Stimulated activated memory B cell treated with anti-CD40 and anti-IgM and Interleukin-4, amounts not matched to agents 10 μg/mL and 1 μg/mL and 100 μg/mL, for 72 hours (primary cell): Measurements from ENCODE around the gene LIN37.

Experiments
- ATAC-seq: fragments of 150-1000 bp; cut with Tn5 transposase; 2 replicates; pipeline ENCODE4 v1.10.0; 2021
- H3K27ac Mint-ChIP-seq: one replicate; pipeline ENCODE4 v1.8.0; 2022; ENCODE audit warnings: mild to moderate bottlenecking, mixed read lengths
- H3K27me3 Mint-ChIP-seq: one replicate; pipeline ENCODE4 v1.8.0; 2022; ENCODE audit warnings: mixed read lengths
- H3K36me3 Mint-ChIP-seq: one replicate; pipeline ENCODE4 v1.8.0; 2022; ENCODE audit warnings: mixed read lengths
- H3K4me1 Mint-ChIP-seq: one replicate; pipeline ENCODE4 v1.8.0; 2022; ENCODE audit warnings: mixed read lengths
- H3K4me3 Mint-ChIP-seq: one replicate; pipeline ENCODE4 v1.8.0; 2022; ENCODE audit warnings: mild to moderate bottlenecking, moderate library complexity, mixed read lengths
- H3K9me3 Mint-ChIP-seq: one replicate; pipeline ENCODE4 v1.8.0; 2022; ENCODE audit warnings: mixed read lengths

The LIN37 gene

DNA sequence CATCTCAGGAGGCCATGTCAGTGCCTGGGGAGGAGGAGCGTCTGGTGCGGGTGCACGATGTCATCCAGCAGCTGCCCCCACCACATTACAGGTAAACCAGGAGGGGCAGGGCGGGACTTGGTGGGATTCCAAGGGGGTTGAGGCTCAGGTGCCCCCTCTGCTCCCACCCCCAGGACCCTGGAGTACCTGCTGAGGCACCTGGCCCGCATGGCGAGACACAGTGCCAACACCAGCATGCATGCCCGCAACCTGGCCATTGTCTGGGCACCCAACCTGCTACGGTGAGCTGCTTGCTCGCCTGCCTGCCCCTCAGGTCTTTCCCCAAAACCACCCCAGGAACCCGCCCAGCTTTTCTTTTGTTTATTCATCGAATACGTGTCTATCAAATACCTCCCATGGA is 34.2 kb downstream of the LIN37 start:
- Mint-ChIP-seq H3K4me3 (no peak overlapping the region), H3K9me3 (no peaks in the 10 kb centered on the region), H3K36me3 (no peaks in the 10 kb centered on the region), H3K4me1 (peaks cover 6% of the 10 kb centered on the region), H3K27ac (no peak overlapping the region), H3K27me3 (no peaks in the 10 kb centered on the region)
- no peak for ATAC-seq

DNA sequence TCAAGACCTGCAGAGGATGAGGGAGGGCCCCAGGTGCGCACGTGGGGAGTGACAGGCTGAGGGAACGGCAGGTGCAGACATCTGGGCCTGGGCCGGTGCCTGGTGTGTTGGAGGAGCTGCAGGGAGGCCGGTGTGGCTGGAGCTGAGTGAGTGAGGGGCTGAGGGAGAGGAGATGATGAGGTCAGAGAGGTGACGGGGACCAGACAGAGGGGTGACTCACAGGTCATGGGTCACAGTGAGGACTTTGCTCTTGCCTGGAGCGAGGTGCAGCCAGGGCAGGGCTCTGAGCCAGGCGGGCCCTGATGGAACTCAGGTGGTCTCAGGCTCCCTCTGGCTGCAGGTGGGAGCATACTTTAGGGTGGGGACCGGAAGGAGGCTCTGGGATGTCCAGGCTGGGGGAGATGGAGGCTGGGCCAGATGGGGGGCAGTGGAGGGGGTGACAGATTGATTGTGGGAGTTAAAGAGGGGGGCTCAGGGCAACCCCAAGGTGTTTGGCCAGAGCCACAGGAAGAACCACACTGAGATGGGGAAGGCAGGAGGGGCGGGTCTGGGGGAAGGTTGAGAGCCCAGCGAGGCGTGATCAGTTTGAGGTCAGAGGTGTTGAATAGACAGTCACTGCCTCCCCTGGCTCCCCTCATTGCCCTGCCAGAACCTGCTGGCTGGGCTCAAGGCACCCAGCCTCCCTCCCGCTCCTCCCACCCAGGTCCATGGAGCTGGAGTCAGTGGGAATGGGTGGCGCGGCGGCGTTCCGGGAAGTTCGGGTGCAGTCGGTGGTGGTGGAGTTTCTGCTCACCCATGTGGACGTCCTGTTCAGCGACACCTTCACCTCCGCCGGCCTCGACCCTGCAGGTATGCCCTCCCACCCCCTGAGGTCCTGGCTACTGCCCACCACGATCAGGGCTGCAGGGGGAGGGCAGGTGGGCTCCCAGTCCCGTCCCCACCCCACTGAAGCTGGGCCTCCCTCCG is 35.4 kb downstream of the LIN37 start:
- Mint-ChIP-seq H3K4me1 (peaks cover 6% of the 10 kb centered on the region), H3K27me3 (no peaks in the 10 kb centered on the region), H3K27ac (no peak overlapping the region)

DNA sequence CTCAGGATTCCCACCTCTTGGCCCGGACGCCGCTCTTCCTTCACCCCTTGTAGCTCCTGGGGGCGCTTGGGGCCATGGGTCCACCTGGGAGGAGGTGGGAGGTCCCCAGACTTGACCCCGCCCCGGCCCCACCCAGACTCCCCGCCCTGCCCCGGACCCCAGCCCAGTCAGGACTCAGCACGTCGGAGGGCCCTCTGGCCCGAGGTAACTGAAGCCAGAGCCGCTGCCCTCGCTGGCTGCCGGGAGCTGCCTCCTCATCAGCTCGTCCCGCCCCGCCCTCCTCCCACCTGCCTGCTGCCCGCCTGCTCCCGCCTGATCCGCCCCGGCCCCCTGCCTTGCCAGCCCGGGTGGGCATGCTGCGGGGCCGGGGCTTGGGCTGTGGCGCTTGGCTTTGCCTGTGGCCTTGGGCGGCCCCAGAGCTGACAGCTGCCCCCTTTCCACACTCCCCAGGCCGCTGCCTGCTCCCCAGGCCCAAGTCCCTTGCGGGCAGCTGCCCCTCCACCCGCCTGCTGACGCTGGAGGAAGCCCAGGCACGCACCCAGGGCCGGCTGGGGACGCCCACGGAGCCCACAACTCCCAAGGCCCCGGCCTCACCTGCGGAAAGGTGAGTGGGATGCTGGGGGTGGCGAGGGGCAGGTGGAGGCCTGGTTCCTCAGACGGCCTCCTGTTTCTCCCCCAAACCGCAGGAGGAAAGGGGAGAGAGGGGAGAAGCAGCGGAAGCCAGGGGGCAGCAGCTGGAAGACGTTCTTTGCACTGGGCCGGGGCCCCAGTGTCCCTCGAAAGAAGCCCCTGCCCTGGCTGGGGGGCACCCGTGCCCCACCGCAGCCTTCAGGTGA is 36.3 kb downstream of the LIN37 start:
- H3K4me3 Mint-ChIP-seq, result no peak overlapping the region
- peaks cover 6% of the 10 kb centered on the region for H3K4me1 Mint-ChIP-seq
- H3K27me3 Mint-ChIP-seq, result no peaks in the 10 kb centered on the region
- H3K9me3 Mint-ChIP-seq, result no peaks in the 10 kb centered on the region
- no peak overlapping the region for H3K27ac Mint-ChIP-seq
- no peaks in the 10 kb centered on the region for H3K36me3 Mint-ChIP-seq
- ATAC-seq, result no peak

More for the DNA sequence above, 35.4 kb downstream of the LIN37 start:
- ATAC-seq, result no peak
- Mint-ChIP-seq H3K4me3 (no peak overlapping the region), H3K36me3 (no peaks in the 10 kb centered on the region), H3K9me3 (no peaks in the 10 kb centered on the region)

DNA sequence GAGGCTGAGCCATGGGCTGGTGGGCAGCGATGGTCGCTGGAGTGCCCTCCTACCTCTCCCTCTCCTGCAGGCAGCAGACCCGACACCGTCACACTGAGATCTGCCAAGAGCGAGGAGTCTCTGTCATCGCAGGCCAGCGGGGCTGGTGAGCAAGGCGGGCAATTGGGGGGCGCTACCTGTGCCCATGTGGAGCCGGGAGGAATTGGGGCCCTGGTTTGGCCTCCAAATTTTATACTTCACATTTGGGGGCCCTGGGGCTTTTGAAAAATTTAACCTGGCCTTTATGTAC is 36.9 kb downstream of the LIN37 start:
- Mint-ChIP-seq H3K4me1 (peaks cover 6% of the 10 kb centered on the region), H3K27me3 (no peaks in the 10 kb centered on the region), H3K27ac (no peak overlapping the region), H3K4me3 (no peak overlapping the region), H3K36me3 (no peaks in the 10 kb centered on the region), H3K9me3 (no peaks in the 10 kb centered on the region)
- ATAC-seq, result no peak

DNA sequence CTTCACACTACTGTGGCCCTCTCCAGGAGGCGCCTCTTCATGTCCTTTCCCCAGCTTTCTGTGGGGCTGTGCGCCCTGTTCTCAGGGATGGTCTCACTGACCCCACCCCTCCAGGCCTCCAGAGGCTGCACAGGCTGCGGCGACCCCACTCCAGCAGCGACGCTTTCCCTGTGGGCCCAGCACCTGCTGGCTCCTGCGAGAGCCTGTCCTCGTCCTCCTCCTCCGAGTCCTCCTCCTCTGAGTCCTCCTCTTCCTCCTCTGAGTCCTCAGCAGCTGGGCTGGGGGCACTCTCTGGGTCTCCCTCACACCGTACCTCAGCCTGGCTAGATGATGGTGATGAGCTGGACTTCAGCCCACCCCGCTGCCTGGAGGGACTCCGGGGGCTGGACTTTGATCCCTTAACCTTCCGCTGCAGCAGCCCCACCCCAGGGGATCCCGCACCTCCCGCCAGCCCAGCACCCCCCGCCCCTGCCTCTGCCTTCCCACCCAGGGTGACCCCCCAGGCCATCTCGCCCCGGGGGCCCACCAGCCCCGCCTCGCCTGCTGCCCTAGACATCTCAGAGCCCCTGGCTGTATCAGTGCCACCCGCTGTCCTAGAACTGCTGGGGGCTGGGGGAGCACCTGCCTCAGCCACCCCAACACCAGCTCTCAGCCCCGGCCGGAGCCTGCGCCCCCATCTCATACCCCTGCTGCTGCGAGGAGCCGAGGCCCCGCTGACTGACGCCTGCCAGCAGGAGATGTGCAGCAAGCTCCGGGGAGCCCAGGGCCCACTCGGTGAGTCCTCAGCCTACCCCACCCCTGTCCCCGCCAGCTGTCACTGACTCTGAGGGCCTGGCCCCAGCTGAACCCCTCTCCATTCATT is 38.2 kb downstream of the LIN37 start:
- no peaks in the 10 kb centered on the region for H3K36me3 Mint-ChIP-seq
- no peaks in the 10 kb centered on the region for H3K9me3 Mint-ChIP-seq

GRCh38 chr19:35787227-35787799 is 38.9 kb downstream of the LIN37 start:
- Mint-ChIP-seq H3K9me3 (no peaks in the 10 kb centered on the region), H3K4me3 (no peak overlapping the region), H3K27ac (no peak overlapping the region), H3K4me1 (peaks cover 6% of the 10 kb centered on the region), H3K27me3 (peaks cover 12% of the 10 kb centered on the region), H3K36me3 (no peaks in the 10 kb centered on the region)
- ATAC-seq, result no peak

More for the DNA sequence above, 38.2 kb downstream of the LIN37 start:
- H3K27ac Mint-ChIP-seq, result no peak overlapping the region
- peaks cover 6% of the 10 kb centered on the region for H3K4me1 Mint-ChIP-seq
- peak; percentile 4 for ATAC-seq
- peaks cover 4% of the 10 kb centered on the region for H3K27me3 Mint-ChIP-seq
- no peak overlapping the region for H3K4me3 Mint-ChIP-seq

DNA sequence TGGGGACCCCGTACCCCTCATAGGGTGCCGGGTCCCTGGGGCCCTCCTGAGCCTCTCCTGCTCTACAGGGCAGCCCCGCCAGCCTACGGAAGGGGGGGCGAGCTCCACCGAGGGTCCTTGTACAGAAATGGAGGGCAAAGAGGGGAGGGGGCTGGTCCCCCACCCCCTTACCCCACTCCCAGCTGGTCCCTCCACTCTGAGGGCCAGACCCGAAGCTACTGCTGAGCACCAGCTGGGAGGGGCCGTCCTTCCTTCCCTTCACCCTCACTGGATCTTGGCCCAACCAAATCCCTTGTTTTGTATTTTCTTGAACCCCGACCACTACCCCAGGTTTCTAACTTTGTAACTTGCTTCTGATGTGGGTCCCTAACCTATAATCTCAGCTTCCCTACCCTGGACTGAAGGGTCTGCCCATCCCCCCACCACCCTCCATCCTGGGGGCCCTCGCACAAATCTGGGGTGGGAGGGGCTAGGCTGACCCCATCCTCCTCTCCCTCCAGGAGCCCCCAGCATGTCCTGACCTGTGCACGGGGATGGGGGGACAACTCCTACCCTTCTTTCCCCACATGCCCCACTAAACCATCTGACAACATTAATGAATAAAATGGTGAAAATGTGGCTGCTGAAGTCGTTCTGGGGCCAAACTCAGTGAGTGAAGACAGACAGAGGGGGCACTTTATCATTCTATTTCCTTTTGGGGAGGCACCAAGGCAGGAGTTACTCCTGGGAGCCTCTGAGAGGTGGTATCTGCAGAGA is 40.0 kb downstream of the LIN37 start:
- peaks cover 23% of the 10 kb centered on the region for H3K27me3 Mint-ChIP-seq
- no peaks in the 10 kb centered on the region for H3K9me3 Mint-ChIP-seq
- no peak overlapping the region for H3K4me3 Mint-ChIP-seq
- no peaks in the 10 kb centered on the region for H3K36me3 Mint-ChIP-seq
- ATAC-seq, result no peak
- no peak overlapping the region for H3K27ac Mint-ChIP-seq
- peaks cover 2% of the 10 kb centered on the region for H3K4me1 Mint-ChIP-seq

DNA sequence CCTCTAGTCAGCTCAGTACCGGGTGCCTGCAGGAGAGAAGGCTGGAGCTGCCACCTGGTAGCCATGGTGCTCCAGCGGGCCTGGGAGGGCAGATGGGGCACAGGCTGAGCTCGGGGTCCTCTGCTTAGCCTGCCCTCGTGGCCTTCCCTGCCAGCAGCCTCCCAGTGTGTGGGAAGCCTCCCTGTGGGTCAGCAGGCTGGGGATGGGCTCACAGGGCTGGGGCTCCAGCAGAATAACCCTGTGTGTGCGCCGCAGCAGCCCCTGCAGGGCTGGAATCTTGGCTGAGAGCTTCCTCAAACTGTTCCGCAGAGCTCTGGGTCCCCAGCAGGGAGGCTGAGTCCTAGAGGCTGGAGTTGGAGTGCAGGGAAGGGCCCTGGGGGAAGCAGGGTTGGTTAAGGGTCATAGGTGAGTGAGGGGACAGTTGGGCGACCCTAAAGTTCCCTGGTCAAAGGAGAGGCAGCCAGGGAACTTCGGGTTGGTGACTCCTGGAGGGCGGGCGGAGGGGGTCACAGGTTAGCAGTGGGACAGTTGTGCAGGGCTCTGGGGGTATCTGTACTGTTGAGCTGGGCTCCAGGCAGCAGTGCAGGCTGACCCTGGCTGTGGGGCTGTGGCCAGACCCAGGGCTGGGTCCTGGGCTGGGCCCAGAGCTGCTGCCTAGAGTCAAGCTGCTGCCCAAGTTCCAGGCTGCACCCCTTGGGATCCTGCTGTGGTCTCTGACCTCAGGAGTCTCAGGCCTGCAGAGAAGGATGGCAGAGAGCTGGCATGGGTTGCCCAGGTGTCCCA is 41.0 kb downstream of the LIN37 start:
- H3K4me1 Mint-ChIP-seq, result no peaks in the 10 kb centered on the region

GRCh38 chr19:35789978-35790944 is 41.9 kb downstream of the LIN37 start:
- Mint-ChIP-seq H3K4me3 (no peak overlapping the region), H3K9me3 (no peaks in the 10 kb centered on the region), H3K36me3 (no peaks in the 10 kb centered on the region), H3K27me3 (peaks cover 32% of the 10 kb centered on the region), H3K27ac (no peak overlapping the region), H3K4me1 (no peaks in the 10 kb centered on the region)
- ATAC-seq, result no peak

More for the DNA sequence above, 41.0 kb downstream of the LIN37 start:
- Mint-ChIP-seq H3K36me3 (no peaks in the 10 kb centered on the region), H3K9me3 (no peaks in the 10 kb centered on the region), H3K4me3 (no peak overlapping the region), H3K27me3 (peaks cover 32% of the 10 kb centered on the region), H3K27ac (no peak overlapping the region)
- no peak for ATAC-seq

GRCh38 chr19:35790981-35791813 is 42.8 kb downstream of the LIN37 start:
- Mint-ChIP-seq H3K4me3 (no peak overlapping the region), H3K36me3 (no peaks in the 10 kb centered on the region), H3K27me3 (peaks cover 37% of the 10 kb centered on the region), H3K9me3 (no peaks in the 10 kb centered on the region), H3K4me1 (no peaks in the 10 kb centered on the region), H3K27ac (no peak overlapping the region)
- no peak for ATAC-seq

- ATAC-seq, result no peak
- Mint-ChIP-seq H3K27ac (no peak overlapping the region), H3K9me3 (no peaks in the 10 kb centered on the region), H3K4me3 (no peak overlapping the region), H3K4me1 (no peaks in the 10 kb centered on the region), H3K36me3 (no peaks in the 10 kb centered on the region), H3K27me3 (peaks cover 43% of the 10 kb centered on the region)
Observed at GRCh38 chr19:35791814-35792279, 43.5 kb downstream of the LIN37 start.

DNA sequence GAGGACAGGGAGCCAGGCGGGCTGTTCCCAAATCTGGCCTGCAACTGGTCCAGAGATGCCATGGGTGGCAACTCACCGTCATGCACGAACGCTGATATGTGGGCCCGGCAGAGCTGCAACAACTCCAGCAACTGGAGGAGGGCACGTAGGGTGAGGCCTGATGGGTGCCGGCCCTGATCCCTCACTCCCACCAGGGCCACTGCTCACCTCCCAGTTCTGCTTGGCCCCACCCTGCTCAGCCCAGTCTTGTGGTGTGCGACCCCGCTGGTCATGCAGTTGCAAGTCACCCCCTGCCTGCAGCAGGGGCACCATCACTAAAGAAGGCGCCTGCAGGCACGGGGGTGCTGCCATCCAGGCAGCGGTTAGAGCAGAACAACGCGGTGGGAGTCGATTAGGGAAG is 43.9 kb downstream of the LIN37 start:
- Mint-ChIP-seq H3K4me1 (no peaks in the 10 kb centered on the region), H3K27ac (no peak overlapping the region)

More for the DNA sequence above, 43.9 kb downstream of the LIN37 start:
- H3K4me3 Mint-ChIP-seq, result no peak overlapping the region
- no peaks in the 10 kb centered on the region for H3K36me3 Mint-ChIP-seq
- no peak for ATAC-seq
- no peaks in the 10 kb centered on the region for H3K9me3 Mint-ChIP-seq
- H3K27me3 Mint-ChIP-seq, result peaks cover 48% of the 10 kb centered on the region
